ENCODE data around the gene EMSY. TPM values are rescaled to one million over a fixed set of nuclear protein-coding genes. Genes with fewer than 3 reads are reported as not detected.
A peak's percentile ranks its signal among the peaks of the same experiment; 100 is the strongest.

EMSY gene
- total RNA-seq, 1 experiment from 2014 or later, result 52.4 TPM

- intact Hi-C loops (cut with micrococcal nuclease; ENCODE audit: unreplicated experiment), result no loop called here
These were observed 153.0 kb downstream of the EMSY start for GRCh38 chr11:76597533-76598425.

DNA sequence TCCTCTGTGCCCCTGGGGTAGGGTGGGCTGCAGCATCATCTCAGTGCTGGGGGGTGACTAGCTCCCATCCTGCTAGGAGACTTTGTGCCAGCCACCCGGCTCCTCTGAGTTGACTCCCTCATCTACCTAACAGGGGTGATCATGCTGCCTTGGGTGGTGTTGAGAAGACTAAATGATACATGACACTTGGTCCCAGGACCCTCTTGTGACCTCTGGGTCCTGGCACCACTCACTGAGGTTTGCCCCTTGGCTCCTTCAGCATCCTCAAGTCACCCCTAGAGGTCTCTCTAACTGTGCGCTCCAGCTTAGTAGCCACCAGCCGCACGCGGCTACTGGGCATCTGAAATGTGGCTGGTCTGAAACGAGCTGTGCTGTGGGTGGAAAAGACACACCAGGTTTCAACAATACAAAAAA, 153.6 kb downstream of the EMSY start:
- H3K9me3 ChIP-seq (ENCODE audit: low read depth, low read length, poor library complexity, severe bottlenecking), result no peaks in the 10 kb centered on the region
- no peaks in the 10 kb centered on the region for H3K4me1 ChIP-seq (ENCODE audit: insufficient read depth, low read length, poor library complexity, severe bottlenecking)
- no TSS peak for BruUV-seq (replicated peaks)
- intact Hi-C loops (cut with micrococcal nuclease; ENCODE audit: unreplicated experiment), result no loop called here
- DNase-seq (ENCODE audit: low spot score), result no peak
- TF ChIP-seq EZH2 (IDR thresholded peaks at IDR 0.05; ENCODE audit: borderline replicate concordance, low read depth, low read length, poor library complexity, severe bottlenecking) (no peak), CTCF (conservative IDR thresholded peaks at IDR 0.05; ENCODE audit: low read depth, low read length) (peak; percentile 42; the same call in 1 of the 2 replicates)
- no peaks in the 10 kb centered on the region for H3K36me3 ChIP-seq (ENCODE audit: insufficient read depth, low read length, poor library complexity, severe bottlenecking)
- ChIA-PET CTCF (interaction anchor here (1.3 kb wide), 1 partner anchor 82 kb away, joined by 4 read pairs; no protein-coding TSS in a partner anchor), POLR2A (ENCODE audit: low non-redundant PET) (interaction anchor here (0.7 kb wide), 1 partner anchor 25 kb away, joined by 5 read pairs; no protein-coding TSS in a partner anchor)
- H3K27me3 ChIP-seq (replicated peaks; ENCODE audit: insufficient read depth, low read depth, low read length, poor library complexity), result no peaks in the 10 kb centered on the region
- H3K27ac ChIP-seq (ENCODE audit: low read depth, low read length, poor library complexity, severe bottlenecking), result no peak overlapping the region
- no peak overlapping the region for H3K4me3 ChIP-seq (ENCODE audit: low read depth, low read length, poor library complexity, severe bottlenecking)

More at GRCh38 chr11:76597533-76598425, 153.0 kb downstream of the EMSY start:
- Histone ChIP-seq H3K4me3 (ENCODE audit: low read depth, low read length, poor library complexity, severe bottlenecking) (no peak overlapping the region), H3K4me1 (ENCODE audit: insufficient read depth, low read length, poor library complexity, severe bottlenecking) (no peaks in the 10 kb centered on the region), H3K27me3 (replicated peaks; ENCODE audit: insufficient read depth, low read depth, low read length, poor library complexity) (no peaks in the 10 kb centered on the region), H3K27ac (ENCODE audit: low read depth, low read length, poor library complexity, severe bottlenecking) (no peak overlapping the region), H3K36me3 (ENCODE audit: insufficient read depth, low read length, poor library complexity, severe bottlenecking) (no peaks in the 10 kb centered on the region), H3K9me3 (ENCODE audit: low read depth, low read length, poor library complexity, severe bottlenecking) (no peaks in the 10 kb centered on the region)
- BruUV-seq (replicated peaks), result no TSS peak
- ChIA-PET POLR2A (ENCODE audit: low non-redundant PET) (interaction anchor here (0.7 kb wide), 1 partner anchor 25 kb away, joined by 5 read pairs; no protein-coding TSS in a partner anchor), CTCF (interaction anchor here (1.3 kb wide), 1 partner anchor 83 kb away, joined by 4 read pairs; no protein-coding TSS in a partner anchor)
- no peak for TF ChIP-seq CTCF (conservative IDR thresholded peaks at IDR 0.05; ENCODE audit: low read depth, low read length)
- no peak for TF ChIP-seq EZH2 (IDR thresholded peaks at IDR 0.05; ENCODE audit: borderline replicate concordance, low read depth, low read length, poor library complexity, severe bottlenecking)
- no peak for DNase-seq (ENCODE audit: low spot score)

- Histone ChIP-seq H3K9me3 (ENCODE audit: low read depth, low read length, poor library complexity, severe bottlenecking) (no peaks in the 10 kb centered on the region), H3K36me3 (ENCODE audit: insufficient read depth, low read length, poor library complexity, severe bottlenecking) (no peaks in the 10 kb centered on the region), H3K27ac (ENCODE audit: low read depth, low read length, poor library complexity, severe bottlenecking) (no peak overlapping the region), H3K4me3 (ENCODE audit: low read depth, low read length, poor library complexity, severe bottlenecking) (no peak overlapping the region), H3K27me3 (replicated peaks; ENCODE audit: insufficient read depth, low read depth, low read length, poor library complexity) (no peaks in the 10 kb centered on the region), H3K4me1 (ENCODE audit: insufficient read depth, low read length, poor library complexity, severe bottlenecking) (no peaks in the 10 kb centered on the region)
- DNase-seq (ENCODE audit: low spot score), result no peak
- ChIA-PET POLR2A (ENCODE audit: low non-redundant PET) (no interaction called here), CTCF (interaction anchor here (1.3 kb wide), 1 partner anchor 81 kb away, joined by 4 read pairs; no protein-coding TSS in a partner anchor)
- no TSS peak for BruUV-seq (replicated peaks)
- TF ChIP-seq EZH2 (IDR thresholded peaks at IDR 0.05; ENCODE audit: borderline replicate concordance, low read depth, low read length, poor library complexity, severe bottlenecking) (no peak), CTCF (conservative IDR thresholded peaks at IDR 0.05; ENCODE audit: low read depth, low read length) (no peak)
- intact Hi-C loops (cut with micrococcal nuclease; ENCODE audit: unreplicated experiment), result no loop called here
These were observed 154.5 kb downstream of the EMSY start for GRCh38 chr11:76599041-76600013.
